ENCODE measurements around the gene ID4.

- no peak for TF ChIP-seq CTCF (IDR thresholded peaks at IDR 0.05)
- peak; percentile 57 for TF ChIP-seq POLR2A (IDR thresholded peaks at IDR 0.05)
- TF ChIP-seq POLR2AphosphoS5 (IDR thresholded peaks at IDR 0.05), result peak; percentile 57
These were observed 1.5 kb downstream of the ID4 start for GRCh38 chr6:19838442-19839236.

All from prostate gland (tissue), 2 donors.